ENCODE measurements around the gene TTLL13. TPM values are rescaled to one million over a fixed set of nuclear protein-coding genes. Genes with fewer than 3 reads are reported as not detected.

The TTLL13 gene
- total and polyA plus RNA-seq, 9 of the 15 experiments (the other 6 are each of a cell fraction or from before 2014, with no cell fraction given) = 0.05 to 0.24 (median 0.11) TPM; not detected in 1

DNA sequence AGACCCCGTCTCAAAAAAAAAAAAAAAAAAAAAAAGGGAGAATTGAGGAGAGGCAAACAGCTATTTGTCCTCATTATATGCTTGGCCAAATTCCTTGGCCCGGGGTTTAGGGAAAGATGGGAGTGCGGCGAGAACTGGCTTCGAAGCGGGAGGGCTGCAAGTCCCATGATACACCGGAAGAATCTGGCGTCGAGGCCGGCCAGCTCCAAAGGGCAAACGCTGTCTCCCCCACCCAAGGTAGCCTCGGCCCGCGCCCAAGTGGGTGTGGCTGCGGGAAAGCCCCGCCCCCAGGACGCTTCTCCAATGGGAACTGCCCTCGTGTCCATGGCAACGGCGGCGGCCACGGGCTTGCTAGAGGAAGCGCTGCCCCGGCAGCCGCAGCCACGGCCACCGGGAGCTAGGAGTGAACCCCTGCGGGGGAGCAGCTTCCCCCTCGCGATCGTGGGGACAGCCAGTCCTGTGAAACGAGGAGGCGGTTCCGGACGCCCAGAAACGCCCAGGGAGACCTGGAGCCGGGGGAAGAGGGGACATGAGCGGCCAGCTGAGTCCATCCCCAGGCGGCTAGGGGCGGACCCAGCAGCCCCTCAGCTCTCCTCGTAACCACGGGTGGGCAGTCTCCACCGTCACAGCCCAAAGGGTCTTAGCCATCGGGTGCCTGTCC is at the start of gene TTLL13 (continued):
- TF ChIP-seq CHD4 (IDR thresholded peaks at IDR 0.05; ENCODE audit: insufficient read depth, insufficient replicate concordance, low read depth, low read length, poor library complexity, severe bottlenecking) = no peak
- TF ChIP-seq MYBL2 (IDR thresholded peaks at IDR 0.05; ENCODE audit: low read depth) = no peak
- TF ChIP-seq MYBL2 (CRISPR knock-in tag; IDR thresholded peaks at IDR 0.05; ENCODE audit: borderline replicate concordance) = no peak
- no peak for TF ChIP-seq THRA (IDR thresholded peaks at IDR 0.05)
- no peak for TF ChIP-seq ZBTB43 (CRISPR knock-in tag; IDR thresholded peaks at IDR 0.05)
- TF ChIP-seq ILF3 (IDR thresholded peaks at IDR 0.05; ENCODE audit: borderline replicate concordance) = no peak
- TF ChIP-seq HDAC6 (IDR thresholded peaks at IDR 0.05; ENCODE audit: low read depth, low read length) = no peak
- TF ChIP-seq, protein P1, sequence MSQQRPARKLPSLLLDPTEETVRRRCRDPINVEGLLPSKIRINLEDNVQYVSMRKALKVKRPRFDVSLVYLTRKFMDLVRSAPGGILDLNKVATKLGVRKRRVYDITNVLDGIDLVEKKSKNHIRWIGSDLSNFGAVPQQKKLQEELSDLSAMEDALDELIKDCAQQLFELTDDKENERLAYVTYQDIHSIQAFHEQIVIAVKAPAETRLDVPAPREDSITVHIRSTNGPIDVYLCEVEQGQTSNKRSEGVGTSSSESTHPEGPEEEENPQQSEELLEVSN (IDR thresholded peaks at IDR 0.05; ENCODE audit: borderline replicate concordance in 1 of 2, extremely low read depth in 1 of 2, insufficient read depth in 1 of 2, insufficient read length in 1 of 2, low read depth in 1 of 2, low read length in 1 of 2, poor library complexity in 1 of 2, severe bottlenecking in 1 of 2) = peak; percentile 75 to 77
- peak; percentile 56 for TF ChIP-seq KDM5B (IDR thresholded peaks at IDR 0.05; ENCODE audit: insufficient replicate concordance, low read depth, low read length)
- TF ChIP-seq KAT7 (CRISPR knock-in tag; IDR thresholded peaks at IDR 0.05; ENCODE audit: borderline replicate concordance) = no peak
- TF ChIP-seq SREBF1 (IDR thresholded peaks at IDR 0.05; ENCODE audit: borderline replicate concordance, low read depth, low read length) = no peak
- no peak for TF ChIP-seq KDM4B (IDR thresholded peaks at IDR 0.05; ENCODE audit: borderline replicate concordance in 2 of 2, low read depth in 1 of 2)
- no peak for TF ChIP-seq NELFE (IDR thresholded peaks at IDR 0.05; ENCODE audit: insufficient read depth, insufficient read length)
- no peak for TF ChIP-seq ZNF766 (CRISPR knock-in tag; conservative IDR thresholded peaks at IDR 0.05)
- no peak for TF ChIP-seq ZNF408 (CRISPR knock-in tag; IDR thresholded peaks at IDR 0.05; ENCODE audit: low read depth)
- TF ChIP-seq NUFIP1 (IDR thresholded peaks at IDR 0.05; ENCODE audit: partially characterized antibody) = no peak
- TF ChIP-seq ELF2 (CRISPR knock-in tag; IDR thresholded peaks at IDR 0.05) = 0 out of 2 replicates have a peak, but pooled peaks have one; percentile 65
- no peak for TF ChIP-seq ZNF589 (CRISPR knock-in tag; IDR thresholded peaks at IDR 0.05; ENCODE audit: low read depth)
- TF ChIP-seq MTA1 (IDR thresholded peaks at IDR 0.05; ENCODE audit: borderline replicate concordance) = no peak
- TF ChIP-seq HCFC1 (IDR thresholded peaks at IDR 0.05; ENCODE audit: low read depth, low read length) = no peak
- TF ChIP-seq ZNF121 (CRISPR knock-in tag; conservative IDR thresholded peaks at IDR 0.05) = no peak; the same call in 1 of the 2 replicates
- no peak for TF ChIP-seq SREBF2 (CRISPR knock-in tag; IDR thresholded peaks at IDR 0.05)
- no peak for TF ChIP-seq NFRKB (IDR thresholded peaks at IDR 0.05; ENCODE audit: low read depth)
- TF ChIP-seq TCF3 (CRISPR knock-in tag; IDR thresholded peaks at IDR 0.05) = no peak
- peak; percentile 78; the same call in 1 of the 2 replicates for TF ChIP-seq FOXP1 (CRISPR knock-in tag; IDR thresholded peaks at IDR 0.05)
- no peak for TF ChIP-seq SIN3B (IDR thresholded peaks at IDR 0.05; ENCODE audit: low read depth)

Data from K562 (cell line).